NCI-H2196 treated with DMSO at 0.1 percent for 48 hours (cell line): Measurements from ENCODE around the gene GALNT2.

Experiments
- DNase-seq: peaks from one replicate; lab custom pipeline; 2025; ENCODE audit not compliant: unreplicated experiment; lab: John Stamatoyannopoulos, UW

Gene GALNT2

GRCh38 chr1:230156536-230156935 lies 89.5 kb downstream of the GALNT2 start:
- no peak for DNase-seq

DNA sequence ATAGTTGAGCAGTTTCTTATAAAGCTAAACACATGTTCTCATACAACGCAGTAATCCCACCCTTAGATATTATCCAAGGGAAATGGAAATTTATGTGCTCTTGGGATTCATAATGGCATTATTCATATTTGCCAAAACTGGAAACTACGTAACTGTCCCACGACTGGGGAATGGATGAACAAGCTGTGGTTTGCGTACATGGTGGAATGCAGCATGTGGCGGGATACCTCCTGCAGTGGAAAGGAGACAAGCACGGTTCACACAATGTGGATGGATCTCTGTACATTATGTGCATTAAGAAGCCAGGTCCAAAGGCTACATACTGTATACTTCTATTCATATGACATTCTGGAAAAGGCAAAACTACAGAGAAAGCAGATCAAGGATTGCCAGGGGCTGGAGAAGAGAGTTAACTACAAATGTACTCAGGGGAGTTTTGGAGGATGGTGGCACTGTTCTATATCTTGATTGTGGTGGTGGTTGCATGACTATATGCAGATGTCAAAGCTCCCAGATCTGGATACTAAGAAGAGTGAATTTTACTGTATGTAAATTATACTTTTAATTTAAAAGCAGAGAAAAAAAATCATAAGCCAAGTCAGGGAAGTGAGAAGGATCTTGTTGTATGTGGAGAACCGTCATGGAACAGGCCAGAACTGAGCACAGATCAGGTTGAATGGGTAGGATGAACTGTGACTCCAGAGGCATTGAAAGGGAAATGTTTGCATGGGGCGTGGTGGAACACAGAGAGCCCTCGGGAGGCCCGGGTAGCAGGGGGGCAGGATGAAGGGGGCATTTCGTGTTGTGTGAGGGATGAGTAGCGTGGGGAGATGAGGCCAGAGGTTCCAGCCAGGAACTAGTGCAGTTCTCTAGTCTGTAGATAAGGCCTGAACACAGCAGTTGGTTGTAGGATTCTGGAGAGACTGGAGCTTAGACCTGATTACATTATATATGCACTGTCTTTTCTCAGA lies 90.7 kb downstream of the GALNT2 start:
- DNase-seq, result no peak

GRCh38 chr1:230158415-230159291 lies 91.6 kb downstream of the GALNT2 start:
- peak; percentile 84 for DNase-seq

DNA sequence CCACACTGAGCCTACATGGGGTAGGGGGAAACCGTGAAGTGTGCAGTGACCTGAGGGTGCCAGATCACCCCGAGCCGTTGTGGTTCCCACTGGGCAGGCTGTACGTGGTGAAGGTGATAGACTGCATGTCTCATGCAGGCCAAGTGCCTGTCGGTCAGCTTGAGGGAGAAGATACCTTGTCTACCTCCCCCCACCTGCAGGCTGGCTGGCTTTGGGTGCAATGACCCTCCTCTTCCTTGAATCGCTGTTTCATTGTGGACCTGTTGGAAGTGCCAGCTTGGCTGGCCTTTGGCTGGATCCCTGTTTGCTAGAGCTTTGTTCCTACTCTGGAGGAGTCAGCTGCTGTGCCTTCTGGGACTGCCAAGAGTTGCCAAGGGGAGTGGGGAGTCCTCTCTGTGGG lies 92.5 kb downstream of the GALNT2 start:
- DNase-seq, result no peak

GRCh38 chr1:230160957-230161771 lies 94.1 kb downstream of the GALNT2 start:
- no peak for DNase-seq

- no peak for DNase-seq
Measured at GRCh38 chr1:230163205-230163604, 96.2 kb downstream of the GALNT2 start.

GRCh38 chr1:230163719-230164118 lies 96.7 kb downstream of the GALNT2 start:
- DNase-seq, result no peak

GRCh38 chr1:230165536-230165935 lies 98.5 kb downstream of the GALNT2 start:
- no peak for DNase-seq

DNA sequence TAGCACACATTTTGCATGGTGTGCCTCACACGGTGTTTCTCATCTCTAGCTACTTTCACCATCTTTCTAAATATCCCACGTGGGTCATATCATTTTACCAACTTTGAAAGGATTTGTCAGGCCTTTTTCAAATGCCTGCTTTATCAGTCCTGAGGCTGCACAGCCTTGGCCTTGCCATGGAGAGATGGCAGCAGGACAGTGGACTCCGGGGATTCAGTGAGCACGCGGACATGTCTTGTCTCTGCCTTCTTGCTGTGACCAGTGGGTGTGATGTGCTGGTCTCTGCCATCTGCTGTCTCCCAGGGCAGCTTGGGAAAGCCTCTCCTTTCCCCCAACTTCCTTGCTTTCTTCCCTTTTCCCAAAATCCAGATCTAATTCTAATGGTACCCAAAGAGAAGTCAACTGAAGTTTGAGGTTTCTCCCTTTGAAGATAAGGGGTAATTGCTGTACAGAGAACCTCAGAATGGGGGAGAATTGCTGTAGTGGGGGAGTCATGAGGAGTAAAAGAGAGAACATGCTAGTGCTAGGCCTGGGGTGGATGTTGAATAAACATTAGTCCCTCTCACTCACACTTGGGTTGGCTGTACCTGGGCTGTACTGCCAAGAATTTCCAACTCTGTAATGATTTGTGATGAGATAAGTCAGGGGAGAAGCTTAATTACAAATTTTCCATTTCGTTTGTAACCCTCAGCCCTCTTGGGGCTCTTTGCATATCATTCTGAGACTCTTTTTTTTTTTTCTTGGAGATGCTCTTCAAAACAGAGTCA lies 99.5 kb downstream of the GALNT2 start:
- no peak for DNase-seq

DNA sequence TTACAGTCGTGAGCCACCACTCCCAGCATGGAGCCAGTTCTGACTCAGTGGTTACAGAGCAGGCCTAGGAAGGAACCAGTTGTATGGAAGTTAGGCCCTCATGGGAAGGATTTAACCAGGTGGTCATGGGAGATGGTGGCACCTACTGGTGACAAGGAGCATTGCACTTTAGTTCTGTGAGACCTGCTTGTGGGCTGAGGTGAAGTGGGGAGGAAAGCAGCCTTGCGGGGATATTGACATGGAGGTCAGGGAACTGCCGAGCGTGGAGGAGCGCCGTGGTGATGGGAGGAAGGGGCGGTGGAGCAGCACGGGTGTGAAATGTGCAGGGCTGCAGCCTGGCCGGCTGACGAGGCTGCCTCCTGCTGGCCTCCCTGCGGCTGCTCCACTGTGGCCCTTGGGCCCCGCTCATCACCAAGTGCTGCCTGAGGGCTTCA lies 100.4 kb downstream of the GALNT2 start:
- no peak for DNase-seq

- DNase-seq, result no peak
Measured at GRCh38 chr1:230169454-230170152, 102.6 kb downstream of the GALNT2 start.

DNA sequence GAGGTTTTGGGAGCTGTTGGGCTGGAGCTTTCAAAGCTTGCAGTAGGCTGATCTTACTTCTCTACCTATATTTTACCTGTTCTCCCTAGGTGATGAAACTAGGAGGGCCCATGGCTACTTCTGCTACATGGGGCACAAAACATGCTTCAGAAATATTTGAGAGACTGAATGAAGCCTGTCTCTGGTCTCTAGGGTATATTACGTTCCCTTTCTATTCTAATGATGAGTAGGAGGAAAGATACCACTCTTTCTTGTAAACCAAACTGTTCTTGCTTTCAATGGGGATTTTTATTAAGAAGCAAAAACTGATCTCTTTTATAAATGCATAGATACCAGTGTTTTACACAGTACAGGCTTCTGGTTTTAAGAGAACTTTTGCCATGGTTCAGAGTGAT lies 103.1 kb downstream of the GALNT2 start:
- no peak for DNase-seq

GRCh38 chr1:230170622-230171021 lies 103.6 kb downstream of the GALNT2 start:
- no peak for DNase-seq

- no peak for DNase-seq
Measured at GRCh38 chr1:230171356-230172015, 104.4 kb downstream of the GALNT2 start.

GRCh38 chr1:230172016-230172537 lies 105.0 kb downstream of the GALNT2 start:
- no peak for DNase-seq

DNA sequence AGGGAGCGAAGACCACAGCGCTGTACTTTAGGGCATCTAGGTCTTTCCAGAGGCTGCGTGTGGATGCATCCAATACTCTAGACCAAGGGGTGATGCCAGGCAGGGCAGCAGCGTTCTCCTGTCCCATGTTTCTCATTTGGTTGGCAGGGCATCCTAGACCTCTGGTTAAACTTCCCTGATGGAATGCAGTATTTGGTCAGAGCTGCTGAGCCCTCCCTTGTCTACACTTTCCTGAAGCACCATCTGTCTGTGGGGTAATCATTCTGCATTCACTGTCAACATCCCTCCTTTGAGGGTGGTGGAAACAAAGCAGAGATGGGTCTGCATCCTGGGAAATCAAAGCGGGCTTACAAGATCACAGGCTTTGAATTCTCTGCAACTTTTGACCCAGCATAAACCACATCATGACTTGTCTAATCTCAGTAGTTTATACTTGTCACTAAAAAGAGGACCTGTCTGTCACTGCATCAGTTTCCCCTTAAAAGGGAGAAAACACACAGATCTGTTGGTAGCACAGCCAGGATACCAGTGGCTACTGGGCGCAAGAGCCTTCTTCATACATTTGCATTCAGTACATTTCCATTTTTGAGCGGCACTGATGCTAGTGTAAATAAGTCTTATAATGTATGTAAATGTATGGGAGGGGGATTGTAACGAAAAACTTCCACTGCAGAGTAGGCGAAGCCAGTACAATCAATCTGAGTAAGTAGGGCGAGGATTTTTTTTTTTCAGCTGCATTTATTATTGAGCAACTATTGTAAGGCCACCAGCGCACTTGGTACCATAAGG lies 106.3 kb downstream of the GALNT2 start:
- no peak for DNase-seq

DNA sequence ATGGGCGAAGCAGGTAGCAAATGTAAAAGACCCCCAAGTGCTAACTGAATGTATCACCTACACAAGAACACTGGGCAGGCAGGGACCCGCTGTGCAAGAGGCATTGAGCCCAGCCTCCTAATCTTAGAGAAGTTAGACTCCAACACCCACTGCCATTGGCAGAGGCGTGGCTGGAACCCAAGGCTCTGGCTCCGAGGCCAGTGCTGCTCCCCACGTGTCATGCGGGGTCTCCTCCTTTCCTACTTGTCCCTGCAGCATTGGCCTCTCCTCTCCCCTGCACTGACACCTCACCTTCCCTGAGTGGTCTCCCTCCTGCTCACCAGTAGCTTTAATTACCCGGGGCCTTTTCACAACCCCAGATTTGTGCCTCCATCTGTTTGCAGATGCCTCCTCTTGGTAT lies 107.0 kb downstream of the GALNT2 start:
- DNase-seq, result no peak
